CD4-positive, alpha-beta T cell (primary cell): Measurements from ENCODE around the gene C6orf89. TPM values are rescaled to one million over a fixed set of nuclear protein-coding genes. Genes with fewer than 3 reads are reported as not detected.
A peak's percentile ranks its signal among the peaks of the same experiment; 100 is the strongest.

ENCODE experiments used
- ATAC-seq: fragments of 200-7000 bp; cut with Tn5 transposase; one replicate; pipeline ENCODE4 v1.10.0; 2022; ENCODE audit warnings: mild to moderate bottlenecking; ENCODE audit not compliant: poor library complexity
- CTCF ChIA-PET: fragments of 350-600 bp; sonication (Branson Sonifier 250); formaldehyde crosslinking; loops from one replicate; lab custom pipeline; 2021; ENCODE audit warnings: antibody characterized with exemption, inconsistent platforms; lab: Charles Lee
- POLR2A ChIA-PET: fragments of 350-600 bp; sonication (Branson Sonifier 250); formaldehyde crosslinking; loops from one replicate; lab custom pipeline; 2021; ENCODE audit warnings: antibody characterized with exemption, inconsistent platforms; lab: Charles Lee
- DNase-seq, 14 experiments: peaks; one replicate each; pipeline ENCODE4 v3.0.0-alpha.2; 2013 to 2020; ENCODE audit warnings: mixed read lengths in 2 of 14
- H3K27ac ChIP-seq, 2 donors: one replicate each; pipeline versions ENCODE4 v1.5.1 to v1.7.0; 2013; ENCODE audit warnings: low read length in 2 of 2, low read depth in 1 of 2, mild to moderate bottlenecking in 1 of 2
- H3K27me3 ChIP-seq, 2 experiments: 1 replicate in 1 of 2; 2 replicates in 1 of 2; pipeline versions ENCODE4 v1.6.1 to v1.7.0; 2013; ENCODE audit warnings: low read length in 2 of 2, control low read depth in 1 of 2, mild to moderate bottlenecking in 1 of 2, moderate library complexity in 1 of 2; ENCODE audit not compliant: insufficient read depth in 2 of 2, control insufficient read depth in 1 of 2
- H3K36me3 ChIP-seq: one replicate; pipeline ENCODE4 v1.6.1; 2013; ENCODE audit warnings: low read length, control low read depth; ENCODE audit not compliant: insufficient read depth
- H3K4me1 ChIP-seq: one replicate; pipeline ENCODE4 v1.6.1; 2013; ENCODE audit warnings: low read length, control low read depth; ENCODE audit not compliant: insufficient read depth
- H3K4me3 ChIP-seq: one replicate; pipeline ENCODE4 v1.5.1; 2013; ENCODE audit warnings: mild to moderate bottlenecking, low read length, moderate library complexity
- H3K9me3 ChIP-seq, 2 experiments: 1 replicate in 1 of 2; 2 replicates in 1 of 2; pipeline versions ENCODE4 v1.6.1 to v1.7.0; 2013; ENCODE audit warnings: low read length in 2 of 2, mild to moderate bottlenecking in 2 of 2, control low read depth in 1 of 2, moderate library complexity in 1 of 2; ENCODE audit not compliant: control insufficient read depth in 1 of 2, insufficient read depth in 1 of 2
- H3K27ac Mint-ChIP-seq: one replicate; pipeline ENCODE4 v1.8.0; 2020; ENCODE audit warnings: mixed read lengths
- H3K27me3 Mint-ChIP-seq: one replicate; pipeline ENCODE4 v1.8.0; 2021; ENCODE audit warnings: mixed read lengths
- H3K36me3 Mint-ChIP-seq: one replicate; pipeline ENCODE4 v1.8.0; 2021; ENCODE audit warnings: low read depth, mixed read lengths
- H3K4me1 Mint-ChIP-seq: one replicate; pipeline ENCODE4 v1.8.0; 2021; ENCODE audit warnings: low read depth, mixed read lengths
- H3K4me3 Mint-ChIP-seq: one replicate; pipeline ENCODE4 v1.8.0; 2020; ENCODE audit warnings: mild to moderate bottlenecking, mixed read lengths
- H3K9me3 Mint-ChIP-seq: one replicate; pipeline ENCODE4 v1.8.0; 2020; ENCODE audit warnings: mixed read lengths
- CTCF ChIP-seq: fragments of 200-600 bp; IDR thresholded peaks from one replicate; pipeline ENCODE4 v1.8.0; 2022; ENCODE audit warnings: antibody characterized with exemption, mild to moderate bottlenecking
- intact Hi-C, 2 experiments: fragments of 100-400 bp; cut with DNase I in 1 of 2; cut with micrococcal nuclease in 1 of 2; formaldehyde crosslinking; loops; one replicate each; pipeline versions ENCODE4 v1.15.1 to v1.9.0; 2023 to 2025; cut with DNase I, micrococcal nuclease
- total RNA-seq, 174 experiments: library from RNA in 2 of 174; stranded (reverse) in 2 of 174; gene quantifications; one replicate each; pipeline ENCODE4 v1.2.3 and lab custom pipeline; 2021 to 2026

The C6orf89 gene
- total RNA-seq, 2 experiments from 2014 or later: 23.7 to 24.0 TPM

DNA sequence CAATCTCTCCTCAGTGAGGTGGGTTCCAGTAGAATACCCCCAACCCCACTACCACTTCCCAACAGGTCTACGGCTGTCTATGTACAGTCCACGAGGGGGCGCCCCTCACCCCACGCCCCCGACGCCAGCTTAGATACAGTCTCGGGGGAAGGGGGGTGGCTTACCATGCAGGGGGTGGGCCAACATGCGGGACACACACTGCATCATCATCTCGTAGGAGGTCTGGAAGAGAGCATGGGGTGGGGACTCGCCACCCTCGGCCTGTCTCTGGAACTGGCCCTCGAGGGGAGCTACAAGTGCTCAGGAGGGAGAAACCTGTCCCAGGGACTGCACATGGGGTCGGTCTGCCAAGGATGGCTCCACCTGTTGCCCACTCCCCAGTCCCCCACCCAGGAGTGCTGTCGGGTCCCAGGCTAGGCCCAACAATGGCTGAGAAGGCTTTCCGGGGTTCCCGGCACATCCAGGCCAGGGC is 91.8 kb downstream of the C6orf89 start:
- POLR2A ChIA-PET: no interaction called here
- no peaks in the 10 kb centered on the region for H3K9me3 Mint-ChIP-seq
- CTCF ChIA-PET: interaction anchor here (0.9 kb wide), 1 partner anchor 41 kb away, joined by 4 read pairs; no protein-coding TSS in a partner anchor

More for the DNA sequence above, 91.8 kb downstream of the C6orf89 start:
- no peaks in the 10 kb centered on the region for H3K27me3 Mint-ChIP-seq
- no peaks in the 10 kb centered on the region for H3K9me3 ChIP-seq
- no peak overlapping the region for H3K4me3 Mint-ChIP-seq
- H3K27me3 ChIP-seq: no peaks in the 10 kb centered on the region
- DNase-seq (peak in 2 of 14 experiments; percentile 54 to 55), ATAC-seq (no peak)
- H3K4me3 ChIP-seq: no peak overlapping the region
- peaks cover 80% of the 10 kb centered on the region for H3K36me3 ChIP-seq
- no peak overlapping the region for H3K27ac ChIP-seq
- intact Hi-C loops: loop anchor here (5.0 kb wide), 2 partner anchors 40 to 65 kb away; no protein-coding TSS in a partner anchor
- H3K27ac Mint-ChIP-seq: peak overlapping the region; percentile 27
- no peak for TF ChIP-seq CTCF
- peaks cover 32% of the 10 kb centered on the region for H3K4me1 Mint-ChIP-seq
- peaks cover 88% of the 10 kb centered on the region for H3K36me3 Mint-ChIP-seq
- peaks cover 27% of the 10 kb centered on the region for H3K4me1 ChIP-seq

Other genes starting within 250 kb of the C6orf89 start
- 10 to 100 TPM; 98.3 to 98.6 TPM for gene CDKN1A, start 207.2 kb upstream of the C6orf89 start, total RNA-seq
- under 1 TPM; 0.22 TPM for gene RAB44, start 188.1 kb upstream of the C6orf89 start, total RNA-seq
- gene CPNE5, start 46.5 kb upstream of the C6orf89 start, total RNA-seq: under 1 TPM; 0.19 to 0.28 TPM
- gene PPIL1, start 11.1 kb upstream of the C6orf89 start, total RNA-seq: 1 to 10 TPM; 1.8 to 2.2 TPM
- 1 to 10 TPM; 5.2 to 7.8 TPM for gene PI16, start 68.8 kb downstream of the C6orf89 start, total RNA-seq
- 100 to 1,000 TPM; 231 to 239 TPM for gene MTCH1, start 100.2 kb downstream of the C6orf89 start, total RNA-seq
- gene FGD2, start 119.7 kb downstream of the C6orf89 start, total RNA-seq: 1 to 10 TPM; 1.2 TPM